ENCODE data around the gene PSMG1. TPM values are rescaled to one million over a fixed set of nuclear protein-coding genes. Genes with fewer than 3 reads are reported as not detected.

The PSMG1 gene
- total RNA-seq, 1 experiment from 2014 or later, result 78.8 TPM

- Histone ChIP-seq H4K5ac (ENCODE audit: insufficient read length, low read depth, low read length) (no peak overlapping the region), H3T11ph (ENCODE audit: low read length) (no peak overlapping the region), H3K4ac (ENCODE audit: low read depth, low read length) (no peak overlapping the region), H4K20me1 (ENCODE audit: control insufficient read depth, insufficient read depth, insufficient read length) (no peaks in the 10 kb centered on the region), H3K9ac (ENCODE audit: extremely low read depth, insufficient read length, low read length) (no peak overlapping the region), H3K9me3 (ENCODE audit: control insufficient read depth, low read depth, low read length) (no peaks in the 10 kb centered on the region), H2BK20ac (ENCODE audit: low read depth, low read length, poor library complexity, severe bottlenecking) (no peak overlapping the region), H4K8ac (replicated peaks; ENCODE audit: insufficient read length, low read depth, low read length) (no peak overlapping the region), H3K4me1 (ENCODE audit: insufficient read depth, low read length) (no peaks in the 10 kb centered on the region), H4K91ac (ENCODE audit: insufficient read length, low read depth, low read length) (no peak overlapping the region), H3K23me2 (ENCODE audit: insufficient read length, low read depth, low read length, poor library complexity, severe bottlenecking) (no peaks in the 10 kb centered on the region), H2BK12ac (ENCODE audit: insufficient read length, low read depth, low read length) (no peak overlapping the region), H3K27me3 (ENCODE audit: insufficient read depth, low read length) (no peaks in the 10 kb centered on the region), H3K4me2 (ENCODE audit: insufficient read depth, insufficient read length, low read length) (no peak overlapping the region), H3K56ac (ENCODE audit: insufficient read length, low read depth, low read length) (no peak overlapping the region), H3K18ac (ENCODE audit: insufficient read length, low read depth, low read length) (no peak overlapping the region), H2BK15ac (ENCODE audit: low read depth, low read length) (no peak overlapping the region), H3K79me1 (ENCODE audit: insufficient read depth, low read depth, low read length, poor library complexity, severe bottlenecking) (no peaks in the 10 kb centered on the region), H3K14ac (ENCODE audit: insufficient read depth, low read length) (no peak overlapping the region), H2AFZ (ENCODE audit: low read length) (no peak overlapping the region), H3K23ac (ENCODE audit: insufficient read length, low read depth, low read length) (no peak overlapping the region), H3K27ac (ENCODE audit: insufficient read length, low read depth, low read length) (no peak overlapping the region), H2BK5ac (ENCODE audit: insufficient read length, low read length) (no peak overlapping the region), H3K79me2 (ENCODE audit: insufficient read depth, low read length) (no peaks in the 10 kb centered on the region), H2BK120ac (ENCODE audit: low read depth, low read length, poor library complexity, severe bottlenecking) (no peak overlapping the region), H2AK5ac (ENCODE audit: insufficient read length, low read length) (no peak overlapping the region)
- peaks cover 23 to 40% (median 38%) of the 10 kb centered on the region in 3 experiments; a peak in 6 of 7 replicates for H3K36me3 Mint-ChIP-seq (ENCODE audit: insufficient read depth in 1 of 3, low read depth in 3 of 3)
- H3K27me3 Mint-ChIP-seq (ENCODE audit: low read depth), result no peaks in the 10 kb centered on the region
- H3K9me3 Mint-ChIP-seq, result peaks cover 9 to 21% of the 10 kb centered on the region in 2 experiments
- TF ChIP-seq, protein P1, sequence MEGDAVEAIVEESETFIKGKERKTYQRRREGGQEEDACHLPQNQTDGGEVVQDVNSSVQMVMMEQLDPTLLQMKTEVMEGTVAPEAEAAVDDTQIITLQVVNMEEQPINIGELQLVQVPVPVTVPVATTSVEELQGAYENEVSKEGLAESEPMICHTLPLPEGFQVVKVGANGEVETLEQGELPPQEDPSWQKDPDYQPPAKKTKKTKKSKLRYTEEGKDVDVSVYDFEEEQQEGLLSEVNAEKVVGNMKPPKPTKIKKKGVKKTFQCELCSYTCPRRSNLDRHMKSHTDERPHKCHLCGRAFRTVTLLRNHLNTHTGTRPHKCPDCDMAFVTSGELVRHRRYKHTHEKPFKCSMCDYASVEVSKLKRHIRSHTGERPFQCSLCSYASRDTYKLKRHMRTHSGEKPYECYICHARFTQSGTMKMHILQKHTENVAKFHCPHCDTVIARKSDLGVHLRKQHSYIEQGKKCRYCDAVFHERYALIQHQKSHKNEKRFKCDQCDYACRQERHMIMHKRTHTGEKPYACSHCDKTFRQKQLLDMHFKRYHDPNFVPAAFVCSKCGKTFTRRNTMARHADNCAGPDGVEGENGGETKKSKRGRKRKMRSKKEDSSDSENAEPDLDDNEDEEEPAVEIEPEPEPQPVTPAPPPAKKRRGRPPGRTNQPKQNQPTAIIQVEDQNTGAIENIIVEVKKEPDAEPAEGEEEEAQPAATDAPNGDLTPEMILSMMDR (conservative IDR thresholded peaks at IDR 0.05), result no peak
- no peaks in the 10 kb centered on the region for H3K4me1 Mint-ChIP-seq
- H3K27ac Mint-ChIP-seq, result no peak overlapping the region
- no CpG with 5 or more reads among the region's 5 CpGs for WGBS (ENCODE audit: extremely low coverage, insufficient read length, low lambda C conversion rate)
- no peak for DNase-seq
- H3K4me3 Mint-ChIP-seq, result no peak overlapping the region
Observed at GRCh38 chr21:39169906-39170305, 13.3 kb downstream of the PSMG1 start.

Data from H9 (cell line).